Mononuclear cell (primary cell): ENCODE data around the gene TGIF2LX. TPM values are rescaled to one million over a fixed set of nuclear protein-coding genes. Genes with fewer than 3 reads are reported as not detected.
"Not testable (repeated sequence)": the region's sequence is repeated elsewhere in the genome, so short reads cannot be mapped to it uniquely, and the experiment has no call there.

ENCODE experiments used
- H3K27me3 ChIP-seq: 2 replicates; pipeline ENCODE4 v1.6.0; 2011; ENCODE audit warnings: low read length, control low read depth; ENCODE audit not compliant: insufficient read depth
- H3K4me1 ChIP-seq: 2 replicates; pipeline ENCODE4 v1.5.1; 2011; ENCODE audit warnings: mild to moderate bottlenecking, low read length, control low read depth; ENCODE audit not compliant: insufficient read depth
- H3K4me3 ChIP-seq: 2 replicates; pipeline ENCODE4 v1.5.1; 2011; ENCODE audit warnings: mild to moderate bottlenecking, low read length, moderate library complexity
- H3K9me3 ChIP-seq: 2 replicates; pipeline ENCODE4 v1.5.1; 2011; ENCODE audit warnings: low read depth, mild to moderate bottlenecking, control low read depth, low read length
- total RNA-seq: library from RNA; depleted of rRNA; stranded (reverse); fragments of >200 nt; gene quantifications from one replicate; pipeline ENCODE4 v1.2.3, GENCODE V29; 2012

Gene TGIF2LX
- total RNA-seq = not detected

- not testable (repeated sequence) for H3K4me3 ChIP-seq, H3K27me3 ChIP-seq, H3K4me1 ChIP-seq, H3K9me3 ChIP-seq
Observed at GRCh38 chrX:89921665-89922064, at the start of gene TGIF2LX. TSS of gene TGIF2LX (plus strand) at chrX:89921908. CDS start at chrX:89922086, 178 bp downstream.

GRCh38 chrX:89922338-89922934, 728 bp downstream of the TGIF2LX start:
- H3K9me3 ChIP-seq, H3K4me3 ChIP-seq, H3K27me3 ChIP-seq, H3K4me1 ChIP-seq: not testable (repeated sequence)

GRCh38 chrX:89943077-89943476, 21.4 kb downstream of the TGIF2LX start:
- not testable (repeated sequence) for H3K4me1 ChIP-seq, H3K27me3 ChIP-seq, H3K9me3 ChIP-seq, H3K4me3 ChIP-seq

- not testable (repeated sequence) for H3K4me1 ChIP-seq, H3K27me3 ChIP-seq, H3K4me3 ChIP-seq, H3K9me3 ChIP-seq
Observed at GRCh38 chrX:89965588-89965987, 43.9 kb downstream of the TGIF2LX start.
